HL-60 (cell line): Measurements from ENCODE around the gene DMRTC1B.
"Not testable (repeated sequence)": the region's sequence is repeated elsewhere in the genome, so short reads cannot be mapped to it uniquely, and the experiment has no call there.

Experiments used
- DNase-seq, 2 experiments: peaks; one replicate each; pipeline ENCODE4 v3.0.0-alpha.2; 2010 to 2020; ENCODE audit warnings: low read depth in 1 of 2, low spot score in 1 of 2
- H3K27ac ChIP-seq: fragments of 250-450 bp; sonication (Bioruptor Pico); replicated peaks from 2 replicates; pipeline ENCODE4 v1.5.1; 2020; ENCODE audit warnings: mild to moderate bottlenecking, moderate library complexity
- H3K27me3 ChIP-seq: fragments of 250-450 bp; sonication (Bioruptor Pico); 2 replicates; pipeline ENCODE4 v1.5.1; 2021; ENCODE audit warnings: mild to moderate bottlenecking, moderate library complexity; ENCODE audit not compliant: insufficient read depth, poor library complexity, severe bottlenecking
- H3K4me3 ChIP-seq: replicated peaks from 2 replicates; pipeline ENCODE4 v1.5.1; 2011; ENCODE audit warnings: mild to moderate bottlenecking, control low read depth, low read length; ENCODE audit not compliant: insufficient read depth

DMRTC1B gene

DNA sequence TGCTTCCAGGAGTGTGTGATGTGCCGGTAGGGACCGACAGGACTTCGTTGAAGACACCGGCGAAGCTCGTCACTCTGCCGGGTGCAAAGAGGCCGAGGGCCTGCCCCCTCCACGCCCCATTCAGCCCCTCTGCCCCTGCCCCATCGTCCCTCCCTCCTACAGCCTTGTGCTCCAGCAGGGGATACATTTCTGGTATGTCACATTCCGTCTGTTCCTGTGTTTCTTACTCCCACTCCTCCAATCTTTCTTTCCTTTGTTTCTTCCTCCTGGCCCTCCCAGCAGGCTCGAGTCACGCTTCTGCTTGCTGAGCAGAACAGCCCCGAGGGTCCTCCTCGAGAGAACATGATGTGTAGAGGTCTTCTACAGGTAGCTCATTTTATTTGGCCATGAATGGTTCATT is 5.9 kb downstream of the DMRTC1B start, which contains the start of gene FAM236B:
FAM236B (minus strand) TSS at position 101 of the 400 bp plus-strand sequence; CDS start at position 1, 100 bp downstream.
- not testable (repeated sequence) for H3K27me3 ChIP-seq, H3K27ac ChIP-seq, H3K4me3 ChIP-seq, DNase-seq

DNA sequence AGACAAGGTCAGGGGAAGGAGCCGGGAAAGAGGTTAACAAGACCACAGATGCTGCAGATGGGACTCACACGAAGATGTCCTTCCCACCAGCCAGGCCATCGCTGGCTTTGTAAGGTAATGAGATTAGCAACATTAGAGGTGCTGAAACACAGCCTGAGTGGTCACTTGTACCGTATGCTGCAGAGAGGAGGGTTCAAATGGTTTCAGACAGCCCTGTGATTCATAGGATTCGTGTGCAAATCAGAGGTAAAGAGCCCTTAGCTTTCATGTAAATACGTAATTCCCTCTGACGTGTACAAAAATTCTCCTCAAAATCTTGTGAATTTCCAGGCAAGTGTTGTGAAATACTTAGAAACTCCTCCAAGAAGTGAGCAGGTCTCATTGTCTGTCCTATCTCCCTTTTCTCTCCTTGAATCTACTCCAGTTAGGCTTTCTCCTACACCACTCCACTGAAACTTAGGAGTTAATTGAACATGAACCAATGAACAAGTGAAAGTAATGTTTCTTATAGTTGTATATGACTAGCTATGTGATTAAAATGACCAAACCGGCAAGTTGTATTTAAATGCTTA is 6.8 kb downstream of the DMRTC1B start:
- not testable (repeated sequence) for H3K27ac ChIP-seq, H3K27me3 ChIP-seq, H3K4me3 ChIP-seq, DNase-seq

DNA sequence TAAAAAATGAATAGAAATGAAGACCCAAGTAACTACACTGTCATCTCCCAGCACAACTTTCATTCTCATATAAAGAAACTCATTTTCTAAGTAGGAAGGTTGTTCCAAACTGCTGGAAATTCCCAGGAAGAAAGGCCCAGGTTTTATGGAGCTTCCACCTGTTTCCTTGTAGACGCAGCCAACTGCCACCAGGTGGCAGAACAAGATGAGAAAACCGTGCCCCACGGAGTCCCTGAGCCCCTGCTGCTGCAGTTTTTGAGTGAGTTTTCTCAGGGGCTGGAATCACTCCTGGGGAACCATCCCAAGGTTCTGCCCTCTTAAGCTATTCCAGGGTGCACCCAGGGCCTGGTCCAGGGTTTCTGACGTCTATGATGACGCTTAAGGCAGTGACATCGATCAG is 7.3 kb downstream of the DMRTC1B start:
- not testable (repeated sequence) for H3K4me3 ChIP-seq, H3K27ac ChIP-seq, H3K27me3 ChIP-seq, DNase-seq

DNA sequence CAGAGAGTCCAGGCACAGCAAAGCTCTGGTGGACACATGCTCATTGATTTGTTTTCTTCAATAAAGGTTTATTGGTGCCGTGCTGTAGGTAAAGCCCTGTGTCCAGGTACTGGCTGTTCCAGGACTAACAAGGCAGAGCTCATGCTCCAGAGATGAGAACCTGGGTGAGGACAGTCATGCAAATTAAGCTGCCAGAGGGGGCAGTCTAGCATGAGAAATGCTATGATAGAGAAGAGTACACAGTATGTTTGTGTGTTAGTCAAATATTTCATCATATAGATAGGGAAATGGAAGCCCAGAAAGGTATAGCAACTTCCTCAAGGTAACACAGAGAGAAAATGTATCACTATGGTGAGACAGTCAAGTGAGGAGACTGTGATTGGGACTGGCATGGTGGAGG is 11.5 kb downstream of the DMRTC1B start:
- DNase-seq, H3K27ac ChIP-seq, H3K4me3 ChIP-seq, H3K27me3 ChIP-seq: not testable (repeated sequence)

DNA sequence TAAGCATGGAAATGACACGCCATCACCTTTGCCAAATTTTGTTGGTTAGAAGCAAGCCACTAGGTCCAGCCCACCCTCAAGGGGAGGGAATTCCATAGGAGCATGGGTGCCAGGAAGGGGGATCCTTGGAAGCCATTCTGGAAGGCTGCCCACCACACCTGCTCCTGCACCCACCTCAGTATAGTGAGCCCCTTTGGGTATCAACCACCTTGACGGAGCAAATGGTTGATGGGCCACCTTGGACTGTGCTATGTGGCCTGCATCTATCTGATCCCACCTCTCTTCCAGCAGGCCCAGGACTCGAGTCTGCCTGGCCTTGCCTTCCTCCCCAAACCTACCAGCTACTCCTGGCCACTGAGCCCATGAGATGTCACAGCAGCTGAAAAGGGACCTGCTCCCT is 13.7 kb downstream of the DMRTC1B start:
- not testable (repeated sequence) for DNase-seq, H3K27ac ChIP-seq, H3K27me3 ChIP-seq, H3K4me3 ChIP-seq

DNA sequence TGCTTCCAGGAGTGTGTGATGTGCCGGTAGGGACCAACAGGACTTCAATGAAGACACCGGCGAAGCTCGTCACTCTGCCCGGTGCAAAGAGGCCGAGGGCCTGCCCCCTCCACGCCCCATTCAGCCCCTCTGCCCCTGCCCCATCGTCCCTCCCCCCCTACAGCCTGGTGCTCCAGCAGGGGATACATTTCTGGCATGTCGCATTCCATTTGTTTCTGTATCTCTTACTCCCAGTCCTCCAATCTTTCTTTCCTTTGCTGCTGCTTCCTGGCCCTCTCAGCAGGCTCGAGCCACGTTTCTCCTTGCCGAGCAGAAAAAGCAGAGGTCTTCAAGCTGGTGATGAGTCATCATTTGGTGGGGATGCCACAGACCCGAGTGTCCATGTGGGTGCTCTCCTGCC is 31.4 kb downstream of the DMRTC1B start, which contains the start of gene FAM236D:
FAM236D (minus strand) TSS at position 101 of the 400 bp plus-strand sequence; CDS start at position 1, 100 bp downstream.
- H3K4me3 ChIP-seq, H3K27ac ChIP-seq, H3K27me3 ChIP-seq, DNase-seq: not testable (repeated sequence)

DNA sequence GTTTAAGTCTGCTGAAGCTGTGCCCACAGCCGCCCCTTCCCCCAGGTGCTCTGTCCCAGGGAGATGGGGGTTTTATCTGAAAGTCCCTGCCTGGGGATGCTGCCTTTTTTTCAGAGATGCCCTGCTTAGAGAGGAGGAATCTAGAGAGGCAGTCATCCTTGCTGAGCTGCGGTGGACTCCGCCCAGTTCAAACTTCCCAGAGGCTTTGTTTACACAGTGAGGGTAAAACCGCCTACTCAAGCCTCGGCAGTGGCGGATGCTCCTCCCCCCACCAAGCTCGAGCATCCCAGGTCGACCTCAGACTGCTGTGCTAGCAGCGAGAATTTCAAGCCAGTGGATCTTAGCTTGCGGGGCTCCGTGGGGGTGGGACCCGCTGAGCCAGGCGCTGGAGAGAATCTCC is 54.0 kb downstream of the DMRTC1B start:
- not testable (repeated sequence) for DNase-seq, H3K4me3 ChIP-seq, H3K27me3 ChIP-seq, H3K27ac ChIP-seq

DNA sequence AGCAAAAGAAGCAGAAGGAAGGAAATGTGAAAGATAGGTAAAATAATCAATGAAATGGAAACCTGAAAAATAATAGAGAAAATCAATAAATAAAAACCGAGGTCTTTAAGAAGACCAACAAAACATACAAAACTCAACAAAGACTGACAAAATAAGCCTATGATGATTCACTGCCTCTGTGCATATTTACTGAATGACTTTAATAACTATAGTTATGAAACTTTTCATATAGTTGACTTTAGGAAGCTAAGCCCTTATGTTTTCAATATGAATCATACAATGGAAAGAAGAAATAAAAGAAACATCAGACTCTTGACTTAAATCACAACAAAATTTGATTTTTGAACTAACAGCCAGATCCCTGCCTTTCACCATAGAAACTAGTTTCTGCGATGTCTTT is 60.8 kb downstream of the DMRTC1B start:
- H3K27ac ChIP-seq, DNase-seq, H3K27me3 ChIP-seq, H3K4me3 ChIP-seq: not testable (repeated sequence)

DNA sequence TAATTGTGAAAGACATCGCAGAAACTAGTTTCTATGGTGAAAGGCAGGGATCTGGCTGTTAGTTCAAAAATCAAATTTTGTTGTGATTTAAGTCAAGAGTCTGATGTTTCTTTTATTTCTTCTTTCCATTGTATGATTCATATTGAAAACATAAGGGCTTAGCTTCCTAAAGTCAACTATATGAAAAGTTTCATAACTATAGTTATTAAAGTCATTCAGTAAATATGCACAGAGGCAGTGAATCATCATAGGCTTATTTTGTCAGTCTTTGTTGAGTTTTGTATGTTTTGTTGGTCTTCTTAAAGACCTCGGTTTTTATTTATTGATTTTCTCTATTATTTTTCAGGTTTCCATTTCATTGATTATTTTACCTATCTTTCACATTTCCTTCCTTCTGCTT is 106.2 kb downstream of the DMRTC1B start:
- H3K27ac ChIP-seq, H3K4me3 ChIP-seq, H3K27me3 ChIP-seq, DNase-seq: not testable (repeated sequence)

DNA sequence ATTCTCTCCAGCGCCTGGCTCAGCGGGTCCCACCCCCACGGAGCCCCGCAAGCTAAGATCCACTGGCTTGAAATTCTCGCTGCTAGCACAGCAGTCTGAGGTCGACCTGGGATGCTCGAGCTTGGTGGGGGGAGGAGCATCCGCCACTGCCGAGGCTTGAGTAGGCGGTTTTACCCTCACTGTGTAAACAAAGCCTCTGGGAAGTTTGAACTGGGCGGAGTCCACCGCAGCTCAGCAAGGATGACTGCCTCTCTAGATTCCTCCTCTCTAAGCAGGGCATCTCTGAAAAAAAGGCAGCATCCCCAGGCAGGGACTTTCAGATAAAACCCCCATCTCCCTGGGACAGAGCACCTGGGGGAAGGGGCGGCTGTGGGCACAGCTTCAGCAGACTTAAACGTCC is 113.0 kb downstream of the DMRTC1B start:
- DNase-seq, H3K27me3 ChIP-seq, H3K27ac ChIP-seq, H3K4me3 ChIP-seq: not testable (repeated sequence)
